ENCODE data around the gene RNASE7.

GRCh38 chr14:21057803-21058675, 15.9 kb downstream of the RNASE7 start, which contains the start of gene RNASE8:
- no peak for TF ChIP-seq CTCF (IDR thresholded peaks at IDR 0.05; ENCODE audit: insufficient read depth, low read length, poor library complexity, severe bottlenecking)
- TF ChIP-seq EZH2phosphoT487 (conservative IDR thresholded peaks at IDR 0.05; ENCODE audit: low read length), result no peak
